H1 (cell line): ENCODE results near the gene GUCA2B. TPM values are rescaled to one million over a fixed set of nuclear protein-coding genes. Genes with fewer than 3 reads are reported as not detected.

Experiments used
- CTCF ChIA-PET: fragments of 300-600 bp; sonication (Branson Sonifier 250); formaldehyde crosslinking; loops from one replicate; lab custom pipeline; 2021; ENCODE audit not compliant: partially characterized antibody; lab: Charles Lee
- POLR2A ChIA-PET: fragments of 300-600 bp; sonication (Branson Sonifier 250); formaldehyde crosslinking; loops from one replicate; lab custom pipeline; 2021; ENCODE audit warnings: inconsistent platforms; ENCODE audit not compliant: partially characterized antibody; lab: Charles Lee
- DNase-seq, 2 experiments: peaks; one replicate each; pipeline versions ENCODE4 v3.0.0 to v3.0.0-alpha.2; 2010 to 2022; ENCODE audit warnings: low spot score in 2 of 2, low read depth in 1 of 2, mixed read lengths in 1 of 2
- FAIRE-seq: peaks from 2 replicates; lab custom pipeline; 2011; peaks lifted over from hg19 to GRCh38; lab: Jason Lieb, UNC
- H2AFZ ChIP-seq: 2 replicates; pipeline ENCODE4 v1.8.1; 2012; ENCODE audit warnings: low read length, inconsistent platforms
- H2AK5ac ChIP-seq: 2 replicates; pipeline ENCODE4 v1.6.1; 2013; ENCODE audit warnings: low read depth, low read length
- H2BK120ac ChIP-seq: replicated peaks from 2 replicates; pipeline ENCODE3; 2013; ENCODE audit warnings: low read depth, low read length, inconsistent platforms
- H2BK12ac ChIP-seq: 2 replicates; pipeline ENCODE4 v1.6.1; 2013; ENCODE audit warnings: low read depth, low read length
- H2BK15ac ChIP-seq: 2 replicates; pipeline ENCODE4 v1.6.1; 2013; ENCODE audit warnings: low read length
- H2BK20ac ChIP-seq: 2 replicates; pipeline ENCODE4 v1.6.1; 2013; ENCODE audit warnings: low read length
- H2BK5ac ChIP-seq: 2 replicates; pipeline ENCODE4 v1.6.1; 2013; ENCODE audit warnings: low read depth, low read length
- H3K14ac ChIP-seq: 2 replicates; pipeline ENCODE4 v1.6.1; 2013; ENCODE audit warnings: inconsistent platforms; ENCODE audit not compliant: insufficient read length
- H3K18ac ChIP-seq: 2 replicates; pipeline ENCODE4 v1.6.1; 2013; ENCODE audit warnings: low read length; ENCODE audit errors: extremely low read depth
- H3K23ac ChIP-seq: 2 replicates; pipeline ENCODE4 v1.6.1; 2013; ENCODE audit warnings: inconsistent platforms; ENCODE audit not compliant: insufficient read length
- H3K23me2 ChIP-seq: 2 replicates; pipeline ENCODE4 v1.6.1; 2013; ENCODE audit warnings: low read depth, low read length
- H3K27ac ChIP-seq: 2 replicates; pipeline ENCODE4 v1.6.1; 2011; ENCODE audit warnings: low read depth, low read length, inconsistent platforms
- H3K27me3 ChIP-seq, 4 experiments: replicated peaks in 1 of 4; 1 replicate in 1 of 4; 2 replicates in 3 of 4; pipeline versions ENCODE4 v1.6.1 to v1.8.1; 2011 to 2013; ENCODE audit warnings: low read length in 3 of 4, mild to moderate bottlenecking in 3 of 4, inconsistent platforms in 2 of 4, mixed read lengths in 2 of 4, moderate library complexity in 1 of 4; ENCODE audit not compliant: control insufficient read depth in 3 of 4, insufficient read depth in 3 of 4; ENCODE audit errors: extremely low read depth in 1 of 4
- H3K36me3 ChIP-seq, 4 experiments: 2 replicates each; pipeline versions ENCODE4 v1.6.1 to v1.8.1; 2011 to 2013; ENCODE audit warnings: mild to moderate bottlenecking in 4 of 4, low read length in 3 of 4, moderate library complexity in 2 of 4, control low read depth in 1 of 4, inconsistent platforms in 1 of 4; ENCODE audit not compliant: insufficient read depth in 4 of 4, control insufficient read depth in 2 of 4
- H3K4ac ChIP-seq: replicated peaks from 2 replicates; pipeline ENCODE3; 2013; ENCODE audit warnings: low read length, low read depth, mixed read lengths, inconsistent platforms; ENCODE audit not compliant: insufficient read length
- H3K4me1 ChIP-seq, 4 experiments: replicated peaks in 1 of 4; 1 replicate in 1 of 4; 2 replicates in 3 of 4; pipeline versions ENCODE4 v1.6.1 to v1.8.1; 2011 to 2013; ENCODE audit warnings: low read length in 3 of 4, inconsistent platforms in 2 of 4, mixed read lengths in 1 of 4; ENCODE audit not compliant: insufficient read depth in 4 of 4, control insufficient read depth in 3 of 4
- H3K4me2 ChIP-seq, 2 experiments: 2 replicates each; pipeline versions ENCODE4 v1.6.1 to v1.8.1; 2011 to 2013; ENCODE audit warnings: low read depth in 2 of 2, low read length in 2 of 2, control low read depth in 1 of 2, inconsistent platforms in 1 of 2, mild to moderate bottlenecking in 1 of 2; ENCODE audit not compliant: insufficient read depth in 1 of 2
- H3K4me3 ChIP-seq, 4 experiments: fragments of 200-600, 300-600 bp in 1 of 4; sonication (generic), shearing (Covaris generic), sonication (Bioruptor Twin) in 1 of 4; 2 replicates each; pipeline versions ENCODE4 v1.5.1 to v1.8.1; 2011 to 2016; ENCODE audit warnings: low read length in 4 of 4, low read depth in 3 of 4, control low read depth in 2 of 4, inconsistent platforms in 2 of 4, mild to moderate bottlenecking in 2 of 4, mixed read lengths in 1 of 4, moderate library complexity in 1 of 4; ENCODE audit not compliant: insufficient read depth in 2 of 4; ENCODE audit errors: extremely low read depth in 1 of 4
- H3K56ac ChIP-seq: replicated peaks from 2 replicates; pipeline ENCODE3; 2013; ENCODE audit warnings: low read depth, mild to moderate bottlenecking, mixed read lengths, low read length, inconsistent platforms; ENCODE audit not compliant: insufficient read length
- H3K79me1 ChIP-seq: 2 replicates; pipeline ENCODE4 v1.6.1; 2013; ENCODE audit warnings: low read depth, low read length, control low read depth
- H3K79me2 ChIP-seq, 2 experiments: 2 replicates each; pipeline versions ENCODE4 v1.6.1 to v1.8.1; 2012 to 2013; ENCODE audit warnings: low read length in 2 of 2, mild to moderate bottlenecking in 2 of 2, inconsistent platforms in 1 of 2; ENCODE audit not compliant: insufficient read depth in 2 of 2, control insufficient read depth in 1 of 2
- H3K9ac ChIP-seq, 4 experiments: replicated peaks in 1 of 4; 1 replicate in 1 of 4; 2 replicates in 3 of 4; pipeline versions ENCODE4 v1.6.1 to v1.8.1; 2011 to 2013; ENCODE audit warnings: low read depth in 3 of 4, low read length in 3 of 4, control low read depth in 2 of 4, mild to moderate bottlenecking in 2 of 4, moderate library complexity in 2 of 4, inconsistent platforms in 1 of 4; ENCODE audit errors: extremely low read depth in 1 of 4
- H3K9me3 ChIP-seq, 2 experiments: 2 replicates each; pipeline versions ENCODE4 v1.6.1 to v1.8.1; 2012 to 2013; ENCODE audit warnings: mild to moderate bottlenecking in 2 of 2, moderate library complexity in 2 of 2, control low read depth in 1 of 2, inconsistent platforms in 1 of 2, low read depth in 1 of 2, low read length in 1 of 2, mixed read lengths in 1 of 2; ENCODE audit not compliant: insufficient read depth in 2 of 2
- H4K20me1 ChIP-seq, 2 experiments: replicated peaks in 1 of 2; 2 replicates each; pipeline versions ENCODE3 to v1.8.1; 2011 to 2013; ENCODE audit warnings: inconsistent platforms in 2 of 2, low read length in 2 of 2, mild to moderate bottlenecking in 1 of 2; ENCODE audit not compliant: insufficient read depth in 2 of 2, control insufficient read depth in 1 of 2
- H4K5ac ChIP-seq: 2 replicates; pipeline ENCODE4 v1.6.1; 2013; ENCODE audit warnings: low read length, low read depth, mixed read lengths, inconsistent platforms; ENCODE audit not compliant: insufficient read length
- H4K8ac ChIP-seq: 2 replicates; pipeline ENCODE4 v1.8.0; 2013; ENCODE audit warnings: mild to moderate bottlenecking, moderate library complexity, low read length, inconsistent platforms; ENCODE audit not compliant: insufficient read depth; ENCODE audit errors: extremely low read depth
- H4K91ac ChIP-seq: replicated peaks from 2 replicates; pipeline ENCODE3; 2013; ENCODE audit warnings: low read length, mixed read lengths, inconsistent platforms; ENCODE audit not compliant: insufficient read length
- CBX5 ChIP-seq: fragments of 300-800, 300-1000 bp; sonication (generic); IDR thresholded peaks from 2 replicates; pipeline ENCODE4 v1.7.1; 2016; ENCODE audit warnings: antibody characterized with exemption, low read length, low read depth
- CEBPB ChIP-seq: IDR thresholded peaks from 2 replicates; pipeline ENCODE4 v1.6.1; 2012; ENCODE audit warnings: low read depth, low read length
- CHD1 ChIP-seq: IDR thresholded peaks from 2 replicates; pipeline ENCODE4 v1.6.1; 2012; ENCODE audit warnings: low read depth, low read length, improper control_type of control experiment
- EGR1 ChIP-seq: IDR thresholded peaks from 2 replicates; pipeline ENCODE4 v1.6.1; 2011; ENCODE audit warnings: low read depth, low read length, borderline replicate concordance
- EP300 ChIP-seq, 2 experiments: IDR thresholded peaks; 1 replicate in 1 of 2; 2 replicates in 1 of 2; pipeline ENCODE4 v1.6.1; 2011 to 2012; ENCODE audit warnings: low read depth in 2 of 2, low read length in 2 of 2, mild to moderate bottlenecking in 2 of 2, borderline replicate concordance in 1 of 2, inconsistent platforms in 1 of 2, moderate library complexity in 1 of 2
- SP1 ChIP-seq: IDR thresholded peaks from 2 replicates; pipeline ENCODE4 v1.6.1; 2011; ENCODE audit warnings: low read depth, low read length
- SP2 ChIP-seq: IDR thresholded peaks from 2 replicates; pipeline ENCODE4 v1.6.1; 2012; ENCODE audit warnings: mild to moderate bottlenecking, low read length, inconsistent platforms
- SP4 ChIP-seq: IDR thresholded peaks from 2 replicates; pipeline ENCODE4 v1.6.1; 2012; ENCODE audit warnings: low read length, inconsistent platforms
- WGBS, 2 experiments: shearing (Covaris generic) in 1 of 2; methylation state at CpG; one replicate each; pipeline versions ENCODE4 v1.1.6 to v1.1.7; 2013 to 2015; ENCODE audit warnings: low lambda C conversion rate in 2 of 2, mixed read lengths in 2 of 2, inconsistent platforms in 1 of 2, low coverage in 1 of 2, missing lambda C conversion rate in 1 of 2; ENCODE audit not compliant: insufficient replicate concordance in 2 of 2, insufficient coverage in 1 of 2, insufficient read length in 1 of 2; ENCODE audit errors: extremely low coverage in 1 of 2, missing lambda C conversion rate in 1 of 2; 5-methylcytosine and 5-hydroxymethylcytosine counted together
- polyA plus RNA-seq, 7 experiments: library from polyadenylated mRNA; depleted of rRNA in 3 of 7; stranded (reverse) in 5 of 7; unstranded in 2 of 7; fragments of >200 nt in 5 of 7; fragments of 200-250 nt in 2 of 7; gene quantifications; 1 replicate in 5 of 7; 2 replicates in 1 of 7; 4 replicates in 1 of 7; pipeline versions ENCODE4 v1.2.1 to v1.2.3, GENCODE V29; 2011 to 2013; ENCODE audit warnings: missing spikeins in 2 of 7, mixed read lengths in 2 of 7
- total RNA-seq: library from RNA; stranded (reverse); fragmentation: NEBNext Ultra II Directional; extraction: Animal tissue kit (Norgen Biotek cat#: 25700); gene quantifications from 2 replicates; pipeline ENCODE4 v1.2.1, GENCODE V29; 2021

The GUCA2B gene
- total and polyA plus RNA-seq, 2 of the 8 experiments (the other 6 are each of a cell fraction or from before 2014, with no cell fraction given) = not detected

- Histone ChIP-seq H2BK20ac (no peak within 1 kb of the TSS), H3K18ac (peak within 1 kb of the TSS; percentile 7; the same call in 1 of the 2 replicates), H4K20me1 (no peaks in the 10 kb centered on the region), H3K4me1 (peaks cover 0 to 2% (median 0%) of the 10 kb centered on the region in 4 experiments; a peak in 1 of 7 replicates), H2BK120ac (no peak within 1 kb of the TSS), H3K9me3 (no peaks in the 10 kb centered on the region), H2BK12ac (no peak within 1 kb of the TSS), H3K36me3 (no peaks in the 10 kb centered on the region), H3K9ac (no peak within 1 kb of the TSS), H4K5ac (no peak within 1 kb of the TSS), H3K4me2 (no peak within 1 kb of the TSS), H3K79me2 (no peaks in the 10 kb centered on the region), H4K91ac (no peak within 1 kb of the TSS), H3K4ac (no peak within 1 kb of the TSS), H3K79me1 (no peaks in the 10 kb centered on the region), H3K14ac (no peak within 1 kb of the TSS), H3K23ac (no peak within 1 kb of the TSS), H4K8ac (no peak within 1 kb of the TSS; the same call in 1 of the 2 replicates), H2AK5ac (no peak within 1 kb of the TSS), H2BK5ac (no peak within 1 kb of the TSS), H2BK15ac (no peak within 1 kb of the TSS), H3K4me3 (no peak within 1 kb of the TSS), H2AFZ (no peak within 1 kb of the TSS), H3K23me2 (peaks cover 3% of the 10 kb centered on the region; the same call in 1 of the 2 replicates), H3K56ac (no peak within 1 kb of the TSS), H3K27me3 (no peaks in the 10 kb centered on the region), H3K27ac (no peak within 1 kb of the TSS)
- CTCF ChIA-PET = interaction anchor here (1.0 to 3.7 kb wide), 4 partner anchors 9 to 272 kb away, joined by 3 to 40 read pairs (median 4); no protein-coding TSS in a partner anchor
- FAIRE-seq (no peak), DNase-seq (no peak)
- 86% methylated on average over 24 of the region's 24 CpGs; no CpG with 5 or more reads in 1 of the 2 experiments for WGBS, 2 experiments
- POLR2A ChIA-PET = no interaction called here
- TF ChIP-seq CBX5 (no peak), CEBPB (no peak), SP4 (no peak), CHD1 (no peak), EGR1 (no peak), SP2 (no peak), SP1 (no peak), EP300 (IDR thresholded peaks at IDR 0.05; ENCODE audit: borderline replicate concordance in 1 of 2, low read depth in 2 of 2, low read length in 2 of 2) (no peak)
Measured at GRCh38 chr1:42164551-42165420, 11.6 kb downstream of the GUCA2B start, which contains the start of gene GUCA2A. Gene GUCA2A, minus strand, starts transcription at chr1:42164745. Its CDS starts 33 bp downstream, at chr1:42164712.
